Ishikawa (cell line): ENCODE data around the gene PF4V1.

ENCODE experiments used
- NFIC ChIP-seq: IDR thresholded peaks from 2 replicates; pipeline ENCODE4 v1.6.1; 2012
- RAD21 ChIP-seq: IDR thresholded peaks from 2 replicates; pipeline ENCODE4 v1.6.1; 2012; ENCODE audit warnings: low read depth
- REST ChIP-seq: IDR thresholded peaks from 2 replicates; pipeline ENCODE4 v1.6.1; 2012; ENCODE audit warnings: low read depth, mild to moderate bottlenecking
- YY1 ChIP-seq: IDR thresholded peaks from 2 replicates; pipeline ENCODE4 v1.6.1; 2012; ENCODE audit warnings: low read depth
- ZBTB7A ChIP-seq: IDR thresholded peaks from 2 replicates; pipeline ENCODE4 v1.6.1; 2012; ENCODE audit warnings: low read depth

- no peak for TF ChIP-seq ZBTB7A
- no peak for TF ChIP-seq YY1
- TF ChIP-seq REST, result no peak
- no peak for TF ChIP-seq NFIC
- TF ChIP-seq RAD21, result no peak
Observed at GRCh38 chr4:73902038-73902637, 49.0 kb downstream of the PF4V1 start.
